HL-60 (cell line): ENCODE measurements around the gene RGS10.

Source experiments
- DNase-seq, 2 experiments: peaks; one replicate each; pipeline ENCODE4 v3.0.0-alpha.2; 2010 to 2020; ENCODE audit warnings: low read depth in 1 of 2, low spot score in 1 of 2
- H3K27ac ChIP-seq: fragments of 250-450 bp; sonication (Bioruptor Pico); replicated peaks from 2 replicates; pipeline ENCODE4 v1.5.1; 2020; ENCODE audit warnings: mild to moderate bottlenecking, moderate library complexity
- H3K27me3 ChIP-seq: fragments of 250-450 bp; sonication (Bioruptor Pico); 2 replicates; pipeline ENCODE4 v1.5.1; 2021; ENCODE audit warnings: mild to moderate bottlenecking, moderate library complexity; ENCODE audit not compliant: insufficient read depth, poor library complexity, severe bottlenecking
- H3K4me3 ChIP-seq: replicated peaks from 2 replicates; pipeline ENCODE4 v1.5.1; 2011; ENCODE audit warnings: mild to moderate bottlenecking, control low read depth, low read length; ENCODE audit not compliant: insufficient read depth
- GABPA ChIP-seq: IDR thresholded peaks from 2 replicates; pipeline ENCODE4 v1.6.1; 2012; ENCODE audit warnings: low read depth
- POLR2AphosphoS5 ChIP-seq: IDR thresholded peaks from 2 replicates; pipeline ENCODE4 v1.6.1; 2012; ENCODE audit warnings: low read depth
- REST ChIP-seq: IDR thresholded peaks from 2 replicates; pipeline ENCODE4 v1.6.1; 2012; ENCODE audit warnings: low read depth; ENCODE audit not compliant: insufficient replicate concordance
- SPI1 ChIP-seq: IDR thresholded peaks from 2 replicates; pipeline ENCODE4 v1.6.1; 2012; ENCODE audit warnings: low read depth, mild to moderate bottlenecking, borderline replicate concordance
- TF ChIP-seq, protein P1 (sequence below): IDR thresholded peaks from one replicate; pipeline ENCODE4 v1.5.1; 2011; ENCODE audit warnings: low read length, control low read depth, inconsistent platforms; ENCODE audit not compliant: insufficient read depth

RGS10 gene

GRCh38 chr10:119540038-119540437 lies 2.5 kb downstream of the RGS10 start:
- no peaks in the 10 kb centered on the region for H3K27me3 ChIP-seq
- H3K4me3 ChIP-seq, result no peak overlapping the region
- TF ChIP-seq POLR2AphosphoS5, result no peak
- no peak for TF ChIP-seq GABPA
- TF ChIP-seq, protein P1, sequence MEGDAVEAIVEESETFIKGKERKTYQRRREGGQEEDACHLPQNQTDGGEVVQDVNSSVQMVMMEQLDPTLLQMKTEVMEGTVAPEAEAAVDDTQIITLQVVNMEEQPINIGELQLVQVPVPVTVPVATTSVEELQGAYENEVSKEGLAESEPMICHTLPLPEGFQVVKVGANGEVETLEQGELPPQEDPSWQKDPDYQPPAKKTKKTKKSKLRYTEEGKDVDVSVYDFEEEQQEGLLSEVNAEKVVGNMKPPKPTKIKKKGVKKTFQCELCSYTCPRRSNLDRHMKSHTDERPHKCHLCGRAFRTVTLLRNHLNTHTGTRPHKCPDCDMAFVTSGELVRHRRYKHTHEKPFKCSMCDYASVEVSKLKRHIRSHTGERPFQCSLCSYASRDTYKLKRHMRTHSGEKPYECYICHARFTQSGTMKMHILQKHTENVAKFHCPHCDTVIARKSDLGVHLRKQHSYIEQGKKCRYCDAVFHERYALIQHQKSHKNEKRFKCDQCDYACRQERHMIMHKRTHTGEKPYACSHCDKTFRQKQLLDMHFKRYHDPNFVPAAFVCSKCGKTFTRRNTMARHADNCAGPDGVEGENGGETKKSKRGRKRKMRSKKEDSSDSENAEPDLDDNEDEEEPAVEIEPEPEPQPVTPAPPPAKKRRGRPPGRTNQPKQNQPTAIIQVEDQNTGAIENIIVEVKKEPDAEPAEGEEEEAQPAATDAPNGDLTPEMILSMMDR, result no peak
- TF ChIP-seq SPI1, result no peak
- TF ChIP-seq REST, result no peak
- H3K27ac ChIP-seq, result no peak overlapping the region
- DNase-seq, result no peak

DNA sequence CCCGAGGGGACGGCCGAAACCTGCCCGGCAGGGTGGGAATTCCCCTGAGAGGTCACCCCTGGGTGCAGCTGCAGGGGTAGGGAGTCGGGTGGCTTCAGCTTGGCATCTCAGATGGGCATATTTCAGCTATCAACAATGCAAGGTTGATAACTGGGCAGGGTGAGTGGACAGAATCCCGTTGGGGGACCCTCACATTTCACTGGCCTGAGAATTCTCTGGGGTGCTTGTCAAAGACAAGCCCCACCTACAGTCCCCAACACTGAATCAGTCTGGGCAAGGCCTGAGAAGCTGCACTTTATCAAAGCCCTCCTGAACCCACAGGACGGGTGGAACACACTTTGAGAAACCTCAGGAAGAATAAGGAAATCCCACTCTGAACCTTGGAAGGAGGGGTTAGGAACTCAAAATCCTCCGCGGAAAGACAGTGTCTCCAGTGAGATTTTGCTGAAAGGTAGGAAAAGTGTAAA lies 3.1 kb downstream of the RGS10 start:
- DNase-seq, result no peak
- Histone ChIP-seq H3K4me3 (no peak overlapping the region), H3K27me3 (no peaks in the 10 kb centered on the region), H3K27ac (no peak overlapping the region)
- TF ChIP-seq REST (no peak), GABPA (no peak), POLR2AphosphoS5 (no peak), SPI1 (no peak)
- TF ChIP-seq, protein P1, result no peak

DNA sequence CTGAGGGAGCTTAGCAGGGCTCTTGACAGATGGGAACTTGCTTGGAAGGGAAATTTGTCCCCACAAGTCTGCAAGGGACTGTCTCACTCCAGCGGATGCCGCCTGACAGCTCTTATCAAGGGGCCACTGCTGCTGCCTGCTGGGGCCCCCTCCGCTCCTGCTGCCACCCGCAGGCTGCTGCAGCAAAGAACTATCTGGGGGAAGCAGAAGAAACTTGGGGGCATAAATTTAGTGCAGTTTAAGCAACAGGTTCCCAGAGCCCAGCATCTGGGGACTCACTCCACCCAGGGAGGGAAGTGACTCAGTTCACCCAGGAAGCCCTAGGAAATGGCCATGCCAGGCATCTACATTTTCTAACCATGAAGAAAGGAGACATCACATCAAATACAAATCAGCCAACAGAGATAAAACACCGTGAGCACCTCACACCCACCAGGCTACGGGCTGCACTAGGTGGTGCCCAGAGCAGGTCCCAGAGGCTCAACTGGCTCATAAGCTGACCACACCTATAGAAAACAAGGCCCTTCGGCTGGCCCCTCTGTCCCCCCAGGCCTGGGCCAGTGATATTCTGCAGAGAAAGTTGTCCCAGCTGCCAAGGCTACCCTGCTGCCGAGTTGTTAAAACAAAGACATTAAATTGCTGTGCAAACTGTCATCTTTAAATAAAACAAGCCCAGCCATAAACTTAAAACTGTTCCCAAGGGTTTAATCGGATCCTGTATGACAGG lies 3.7 kb downstream of the RGS10 start:
- no peak overlapping the region for H3K27ac ChIP-seq

More for the DNA sequence above, 3.7 kb downstream of the RGS10 start:
- DNase-seq, result no peak
- no peak overlapping the region for H3K4me3 ChIP-seq
- no peak for TF ChIP-seq SPI1
- TF ChIP-seq GABPA, result no peak
- no peak for TF ChIP-seq POLR2AphosphoS5
- TF ChIP-seq REST, result no peak
- TF ChIP-seq, protein P1, result no peak
- no peaks in the 10 kb centered on the region for H3K27me3 ChIP-seq
